Measurements from ENCODE around the gene GAS2.

GAS2 gene

DNA sequence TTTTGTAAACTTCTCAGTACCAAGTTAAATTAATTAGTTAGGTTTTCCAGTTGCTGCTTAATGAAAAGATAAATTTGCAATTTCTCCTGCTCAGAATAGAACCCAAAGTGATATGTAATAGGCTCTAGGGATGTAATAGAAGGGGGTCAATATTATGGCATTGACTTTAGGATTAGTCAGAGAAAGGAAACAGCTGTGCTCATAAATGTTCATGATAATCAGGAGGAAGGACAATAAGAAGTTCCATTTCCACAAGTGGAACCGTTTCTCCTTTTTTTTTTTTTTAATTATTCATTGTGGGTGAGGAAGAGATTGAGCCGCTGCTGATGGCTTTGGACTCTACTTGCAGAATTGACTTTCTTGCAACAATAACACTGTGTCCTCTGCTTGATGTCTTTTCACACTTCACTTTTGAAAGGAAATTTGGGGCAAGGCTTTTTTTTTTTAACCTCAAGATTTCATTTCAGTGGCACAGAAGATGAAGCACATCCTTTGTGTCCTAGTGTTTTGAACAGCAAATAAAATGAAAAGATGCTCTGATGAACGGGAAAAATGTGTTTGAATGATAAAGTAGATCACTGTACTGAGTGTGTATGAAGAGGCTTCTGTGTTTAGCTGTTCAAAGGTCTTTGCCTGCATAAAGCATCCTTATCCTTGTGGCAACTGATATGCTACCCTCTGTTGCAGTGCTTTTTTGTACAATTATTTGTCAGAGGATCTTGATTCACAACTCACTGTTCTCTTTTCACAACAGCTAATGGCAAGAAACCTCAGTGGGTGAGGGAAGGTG, 62.4 kb downstream of the GAS2 start:
- DNase-seq (ENCODE audit: low read depth) = no peak

DNA sequence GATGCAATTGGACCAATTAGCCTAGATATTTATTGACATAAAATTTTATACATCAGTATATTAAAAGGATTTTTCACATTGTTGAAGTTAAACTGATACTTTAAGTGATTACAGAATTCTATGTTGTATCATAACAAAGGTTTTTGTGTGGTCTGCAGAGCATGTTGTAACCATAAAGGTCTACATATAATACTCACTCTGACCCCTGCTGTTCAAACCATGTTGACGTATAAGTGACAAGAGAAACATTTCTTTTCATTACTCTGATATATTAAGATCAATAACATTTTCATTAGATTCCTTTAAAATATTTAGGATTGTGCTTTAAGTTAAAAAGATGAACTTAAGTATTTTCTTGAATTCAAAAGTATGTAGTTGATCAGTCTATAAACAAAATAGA, 63.9 kb downstream of the GAS2 start:
- no peak for DNase-seq (ENCODE audit: low read depth)

DNA sequence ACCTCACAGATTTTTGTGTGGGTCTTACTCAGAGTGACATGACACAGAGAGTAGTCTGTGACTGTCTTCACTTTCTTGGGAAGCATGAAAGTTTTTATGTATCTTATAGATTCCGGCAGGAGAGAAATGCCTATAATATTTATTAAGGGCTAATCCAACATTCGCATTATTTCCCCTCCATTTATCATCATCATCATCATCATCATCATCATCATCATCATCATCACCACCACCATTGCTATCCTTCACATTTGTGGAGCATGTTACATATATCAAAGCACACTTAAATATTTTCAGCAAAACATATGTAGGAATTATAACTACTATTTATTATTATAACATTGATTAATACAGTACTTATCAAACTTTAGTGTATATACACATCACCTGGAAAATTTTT, 66.2 kb downstream of the GAS2 start:
- DNase-seq (ENCODE audit: low read depth) = no peak

DNA sequence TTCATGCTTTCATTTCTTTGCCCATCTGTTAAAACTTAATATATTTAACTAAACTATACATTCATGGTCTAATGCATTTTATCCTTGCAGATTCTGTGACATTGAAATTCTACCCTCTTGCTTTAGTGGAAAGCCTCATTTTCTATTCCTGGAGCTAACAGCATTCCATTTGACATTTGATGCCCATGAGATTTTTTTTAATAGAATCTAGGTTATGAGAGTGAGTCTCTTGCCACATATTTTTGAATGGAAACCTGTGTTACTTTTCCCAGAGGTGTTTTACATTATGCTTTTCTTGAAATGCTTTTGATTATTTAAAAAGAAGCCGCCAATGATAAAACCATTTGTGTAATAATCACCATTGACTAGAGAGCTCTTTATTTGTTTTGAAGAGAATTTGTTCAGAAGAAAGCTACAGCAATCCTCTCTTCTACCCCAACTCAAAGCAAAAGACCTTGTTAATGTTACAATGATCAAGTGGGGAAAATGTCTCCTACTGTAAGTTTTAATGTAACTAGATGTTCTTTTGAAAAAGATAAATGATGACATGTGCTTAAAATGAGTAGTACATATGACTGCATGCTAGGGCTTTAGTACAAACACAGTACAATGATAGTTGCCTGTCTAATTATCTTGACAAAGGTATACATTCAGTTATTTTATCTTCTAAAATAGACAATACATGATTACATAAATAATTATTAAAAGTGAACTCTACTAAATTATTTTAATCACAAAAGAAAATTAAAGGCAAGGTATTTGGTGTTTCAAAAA, 67.3 kb downstream of the GAS2 start:
- DNase-seq (ENCODE audit: low read depth) = no peak

DNA sequence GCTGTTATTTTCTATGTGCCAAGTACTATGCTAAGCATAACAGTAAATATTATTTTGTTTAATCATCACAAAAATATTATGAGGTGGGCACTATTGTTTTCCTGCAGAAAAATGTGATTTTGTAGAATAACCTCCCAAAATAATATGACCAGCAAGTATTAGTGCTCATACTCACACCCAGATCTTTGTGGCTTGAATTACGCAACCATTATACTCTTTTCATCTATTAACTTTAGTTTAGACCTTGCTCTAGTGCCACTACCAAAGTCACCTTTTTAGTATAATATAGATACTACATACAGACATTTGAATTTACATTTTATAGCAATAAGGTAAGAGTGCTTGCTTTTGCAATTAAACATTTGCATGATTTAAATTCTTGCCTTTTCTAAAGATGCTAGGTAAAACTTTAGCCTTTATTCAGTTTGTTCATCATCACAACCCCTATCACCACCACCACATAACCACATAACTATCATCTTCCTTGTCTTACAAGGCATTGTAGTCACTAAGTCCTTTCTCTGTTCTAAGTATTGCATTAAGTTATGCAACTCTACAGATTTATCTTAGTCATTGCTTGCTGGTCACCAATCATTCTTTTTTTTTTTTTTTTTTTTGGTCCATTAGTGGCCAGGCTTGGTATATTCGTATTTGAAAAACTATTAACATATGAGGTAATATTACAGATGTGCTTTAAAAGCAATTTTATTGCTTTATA, 68.4 kb downstream of the GAS2 start:
- no peak for DNase-seq (ENCODE audit: low read depth)

DNA sequence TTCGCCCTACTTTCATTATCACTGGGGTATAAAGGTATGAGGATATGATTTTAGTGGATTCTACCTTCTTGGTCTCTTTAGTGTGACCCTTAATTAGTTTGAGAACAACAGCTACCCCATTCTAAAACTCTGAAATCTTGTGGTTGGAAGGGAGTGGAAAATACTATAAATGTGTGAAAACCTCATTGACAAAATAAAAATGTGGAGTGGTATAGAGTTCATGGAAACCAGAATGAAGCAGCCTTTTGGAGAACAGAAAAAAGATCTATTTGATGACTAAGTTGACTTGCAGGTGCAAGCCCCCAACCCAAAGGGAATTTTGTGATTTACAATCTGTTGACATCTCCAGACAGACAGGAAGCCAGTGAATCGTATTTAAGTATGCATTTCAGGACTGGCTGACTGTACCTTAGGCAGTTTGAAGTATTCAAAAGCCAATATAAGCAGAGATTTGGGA, 75.8 kb downstream of the GAS2 start:
- no peak for DNase-seq (ENCODE audit: low read depth)

DNA sequence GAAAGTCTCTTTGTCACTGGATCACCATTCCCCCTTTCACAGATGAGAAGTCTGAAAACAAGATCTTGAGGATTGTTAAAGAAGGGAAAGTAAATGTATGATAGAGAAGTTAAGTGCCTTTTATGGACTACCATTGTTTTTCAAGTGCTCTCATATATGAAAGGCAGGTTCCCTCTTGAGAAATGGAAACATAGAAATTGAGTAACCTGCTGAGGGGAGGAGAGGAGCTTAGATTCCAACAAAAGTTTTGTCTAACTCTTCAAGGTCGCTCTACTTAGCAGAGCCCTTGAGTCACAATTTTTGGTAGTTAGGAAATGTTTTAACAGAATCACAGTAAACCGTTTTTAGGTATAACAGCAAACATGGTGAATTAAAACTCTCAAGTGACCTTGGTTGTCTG, 83.1 kb downstream of the GAS2 start:
- DNase-seq (ENCODE audit: low read depth) = no peak

DNA sequence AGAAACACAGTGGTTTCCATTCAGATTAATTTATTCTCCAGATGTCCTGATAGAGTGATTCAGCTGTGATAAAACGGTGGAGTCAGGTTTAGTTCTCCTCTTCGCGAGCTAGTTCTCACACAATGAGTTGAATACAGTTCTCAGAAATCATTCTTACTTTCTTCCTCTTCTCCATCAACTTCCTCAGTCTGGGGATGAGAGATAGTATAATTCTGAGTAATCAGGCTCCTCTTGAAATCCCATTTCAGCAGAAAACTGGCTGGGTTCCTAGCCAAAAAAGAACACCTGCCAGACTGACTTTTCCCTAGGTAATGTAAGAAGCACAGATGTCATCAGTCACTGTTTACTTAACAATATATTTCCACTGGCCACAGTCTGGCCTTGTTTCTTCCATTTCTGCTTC, 86.5 kb downstream of the GAS2 start:
- no peak for DNase-seq (ENCODE audit: low read depth)

DNA sequence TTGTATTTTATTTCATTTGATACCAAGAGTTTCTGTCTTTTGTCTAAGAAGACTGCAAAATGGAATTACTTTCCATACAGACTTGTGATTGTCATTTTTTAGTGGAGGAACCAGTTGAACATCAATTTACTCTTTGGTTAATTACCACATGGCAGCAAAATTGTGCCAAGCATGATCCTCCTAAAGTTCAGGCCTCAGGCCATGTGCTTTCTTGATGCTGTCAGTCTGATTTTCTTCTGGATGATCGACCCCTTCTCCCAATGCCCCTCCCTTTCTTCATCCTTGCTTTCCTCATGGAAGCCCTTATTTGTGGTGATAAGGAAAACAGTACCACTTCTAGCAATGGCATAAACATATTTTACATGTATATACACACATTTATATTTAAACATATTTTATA, 87.0 kb downstream of the GAS2 start:
- DNase-seq (ENCODE audit: low read depth) = no peak

DNA sequence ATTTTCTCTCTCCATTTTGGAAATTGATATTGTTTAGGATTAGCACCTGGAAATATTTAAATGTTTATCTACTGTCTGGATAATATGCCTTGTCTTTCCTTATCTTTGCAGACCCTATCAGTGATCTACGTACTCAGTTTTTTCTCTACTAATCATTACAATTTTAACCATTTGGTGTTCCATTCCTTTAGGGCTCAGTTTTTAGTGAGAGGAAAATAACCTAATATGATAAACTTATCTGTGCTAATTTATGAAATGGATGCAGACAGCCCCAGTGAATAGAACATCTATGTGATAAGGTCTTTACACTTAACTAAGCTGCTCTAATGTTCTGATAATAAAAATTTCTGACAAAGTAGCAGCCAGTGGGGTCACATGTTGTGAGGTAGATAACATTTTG, 94.7 kb downstream of the GAS2 start:
- no peak for DNase-seq (ENCODE audit: low read depth)

DNA sequence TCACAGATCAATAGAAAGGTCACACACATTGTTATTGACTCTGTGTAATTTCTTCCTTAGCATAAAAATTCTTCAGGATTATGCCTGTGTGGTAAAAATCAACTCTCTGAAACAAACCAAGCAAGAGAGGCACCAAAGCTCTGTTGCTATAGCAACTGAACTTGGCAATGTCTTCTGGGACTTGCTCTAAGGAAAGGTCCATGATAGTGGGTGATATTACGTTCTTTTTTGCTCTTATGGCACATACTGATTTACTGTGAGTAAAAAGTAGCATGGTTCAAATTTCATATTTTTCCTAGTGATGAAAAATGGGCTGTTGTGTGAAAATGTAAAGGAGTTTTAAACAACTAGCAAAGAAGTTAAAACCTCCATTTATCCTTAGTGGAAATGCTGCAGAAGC, 96.8 kb downstream of the GAS2 start:
- no peak for DNase-seq (ENCODE audit: low read depth)

DNA sequence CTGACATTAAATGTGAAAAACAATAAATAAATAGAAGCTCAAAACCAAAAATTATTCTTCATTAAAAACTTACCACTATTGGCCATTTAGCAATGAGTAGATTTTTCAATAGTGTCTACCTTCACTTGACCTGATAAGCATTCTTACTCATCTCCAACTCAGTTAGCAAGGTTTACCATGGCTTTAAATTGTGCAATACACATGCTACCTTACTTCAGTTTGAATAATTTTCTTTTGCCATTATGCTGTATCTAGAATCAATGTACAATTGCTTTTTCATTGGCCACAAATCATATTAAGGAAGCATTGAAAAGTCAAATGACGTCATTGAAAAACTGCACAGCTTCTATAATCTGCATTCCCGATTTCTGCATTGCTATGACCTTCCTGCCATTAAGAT, 98.3 kb downstream of the GAS2 start:
- DNase-seq (ENCODE audit: low read depth) = no peak

DNA sequence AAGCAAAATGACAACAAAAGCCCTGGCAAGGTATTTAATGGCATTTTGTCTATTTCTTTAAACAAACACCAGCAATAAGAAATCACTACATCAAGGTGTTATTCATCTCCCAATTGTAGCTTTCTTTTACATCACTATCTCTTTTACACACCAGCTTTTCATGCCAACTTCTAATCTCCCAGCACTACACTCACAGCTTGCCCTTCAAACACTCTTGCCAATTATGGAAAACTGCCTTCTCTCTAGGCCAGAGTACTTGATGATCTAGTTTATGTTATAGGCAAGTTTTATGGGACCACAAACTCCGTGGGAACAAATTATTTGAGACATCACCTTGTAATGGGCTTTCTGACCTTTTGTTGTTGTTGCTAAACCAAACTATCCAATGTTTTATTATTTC, 101.9 kb downstream of the GAS2 start:
- DNase-seq (ENCODE audit: low read depth) = no peak

DNA sequence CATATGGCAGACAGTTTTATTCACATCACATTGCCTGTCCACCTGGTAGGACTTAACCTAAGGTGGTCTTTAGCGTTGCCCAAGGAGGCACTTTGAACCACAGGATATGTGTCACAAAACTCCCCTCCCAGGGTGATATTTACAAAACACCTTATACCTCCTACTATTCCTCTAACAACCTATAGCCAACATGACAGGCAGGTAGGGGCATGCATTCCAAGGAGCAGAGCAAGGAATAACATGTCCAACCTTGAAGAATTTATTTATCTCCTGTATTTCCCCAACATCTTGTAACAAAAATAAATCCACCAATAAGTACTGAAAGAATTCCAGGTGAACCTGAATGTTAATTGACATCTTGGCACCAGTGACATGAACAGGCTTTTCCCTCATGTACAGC, 102.7 kb downstream of the GAS2 start:
- DNase-seq (ENCODE audit: low read depth) = no peak

DNA sequence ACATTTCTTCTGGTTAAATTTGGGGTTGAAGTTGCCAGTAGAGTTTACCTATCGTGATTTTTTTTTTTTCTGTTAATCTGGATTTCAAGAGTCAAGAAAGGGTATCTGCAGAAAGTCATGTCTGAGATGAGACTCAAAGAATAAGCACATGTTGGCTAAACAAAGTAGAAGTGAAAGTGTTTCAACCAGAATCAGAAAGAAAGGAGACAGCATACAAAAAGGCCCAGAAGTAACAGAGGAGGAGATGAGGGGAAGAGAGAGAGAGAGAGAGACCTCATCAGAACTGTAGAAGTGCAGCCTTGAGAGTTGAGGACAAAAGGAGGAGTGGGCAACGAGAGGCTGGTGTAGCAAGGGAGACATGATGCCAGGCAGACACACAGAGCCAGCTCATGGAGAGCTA, 108.3 kb downstream of the GAS2 start:
- no peak for DNase-seq (ENCODE audit: low read depth)

DNA sequence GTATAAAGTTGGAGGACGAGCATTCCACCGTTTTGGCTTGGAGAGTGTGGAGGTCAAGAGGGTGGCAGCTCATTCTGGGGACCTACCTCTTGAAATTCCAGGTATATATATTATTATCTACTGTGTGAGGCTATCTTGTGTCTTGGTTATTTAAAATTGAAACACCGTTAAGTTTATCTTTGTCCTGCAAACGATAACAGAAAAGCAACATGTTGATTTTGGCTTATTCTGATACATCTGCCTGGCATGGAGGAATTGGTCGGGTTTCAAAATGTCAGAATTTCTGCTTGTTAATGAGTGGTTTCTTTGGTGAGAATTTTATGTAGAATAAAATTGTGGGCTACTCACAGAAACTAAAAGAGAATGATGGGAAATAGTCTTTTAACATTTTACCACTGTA, 108.8 kb downstream of the GAS2 start:
- DNase-seq (ENCODE audit: low read depth) = no peak

DNA sequence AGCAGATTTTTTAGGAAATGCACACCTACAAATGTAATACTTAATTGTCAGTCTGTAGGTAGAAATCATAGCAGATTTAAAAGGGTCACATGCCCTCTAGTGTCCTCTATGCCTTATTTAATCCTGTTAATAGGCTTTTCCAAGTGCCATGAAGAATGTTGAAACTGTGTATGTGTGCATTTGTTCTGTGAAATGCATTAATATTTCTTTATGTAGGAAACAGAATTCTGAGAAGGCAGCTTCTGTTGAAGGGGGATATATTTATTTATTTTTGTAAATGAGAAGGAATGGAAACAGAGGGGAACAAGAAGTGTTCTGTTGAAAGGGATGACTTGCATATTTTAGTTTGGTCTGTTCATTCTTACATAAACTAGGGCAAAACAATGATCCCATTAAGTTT, 112.2 kb downstream of the GAS2 start:
- no peak for DNase-seq (ENCODE audit: low read depth)

DNA sequence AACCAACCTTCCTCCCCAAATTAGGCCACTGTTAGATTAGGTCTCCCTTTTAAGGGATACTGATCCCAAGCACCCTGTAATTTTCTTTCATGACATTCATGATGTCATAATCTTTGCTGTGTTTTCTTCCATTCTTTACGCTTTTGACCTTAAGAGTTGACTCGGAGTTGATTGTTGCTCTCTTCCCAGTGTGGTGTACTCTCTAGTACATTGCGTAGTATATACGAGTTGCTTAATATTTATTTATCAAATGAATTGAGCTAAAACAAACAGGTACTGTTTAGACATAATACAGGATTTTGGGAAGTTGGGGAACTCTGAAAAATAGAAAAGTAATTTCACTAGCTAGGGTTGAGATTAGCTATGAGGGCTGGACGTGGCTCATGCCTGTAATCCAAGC, 113.4 kb downstream of the GAS2 start:
- DNase-seq (ENCODE audit: low read depth) = no peak

DNA sequence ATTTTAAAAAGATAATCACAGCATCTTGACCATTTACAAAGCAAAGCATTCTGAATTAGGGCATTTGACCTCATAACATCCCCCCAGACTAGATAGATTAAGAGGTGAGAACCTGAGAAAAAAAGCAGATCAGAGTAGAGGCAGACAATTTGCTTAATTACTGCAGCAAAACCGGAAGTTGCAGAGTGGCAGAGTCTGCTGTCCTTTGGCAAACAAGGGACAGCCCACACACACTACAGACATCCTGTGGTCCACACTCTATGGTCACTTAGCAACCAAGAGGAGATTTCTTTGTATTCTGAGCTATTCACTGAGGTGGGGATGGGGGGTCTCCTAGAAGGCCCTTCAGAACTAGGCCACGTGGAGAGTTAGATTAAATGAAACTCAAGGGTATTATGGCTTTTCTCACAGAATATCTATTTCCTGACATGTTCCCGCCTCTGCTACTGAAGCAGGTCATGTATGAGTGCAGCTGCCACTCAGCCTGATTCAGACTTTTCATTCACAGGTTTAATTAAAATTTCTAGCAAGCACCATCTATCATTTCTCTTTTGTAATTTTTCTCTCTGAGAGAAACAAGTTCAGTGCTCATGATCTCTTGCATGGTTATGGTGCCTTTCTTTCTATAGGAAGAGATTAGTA, 114.7 kb downstream of the GAS2 start:
- no peak for DNase-seq (ENCODE audit: low read depth)

DNA sequence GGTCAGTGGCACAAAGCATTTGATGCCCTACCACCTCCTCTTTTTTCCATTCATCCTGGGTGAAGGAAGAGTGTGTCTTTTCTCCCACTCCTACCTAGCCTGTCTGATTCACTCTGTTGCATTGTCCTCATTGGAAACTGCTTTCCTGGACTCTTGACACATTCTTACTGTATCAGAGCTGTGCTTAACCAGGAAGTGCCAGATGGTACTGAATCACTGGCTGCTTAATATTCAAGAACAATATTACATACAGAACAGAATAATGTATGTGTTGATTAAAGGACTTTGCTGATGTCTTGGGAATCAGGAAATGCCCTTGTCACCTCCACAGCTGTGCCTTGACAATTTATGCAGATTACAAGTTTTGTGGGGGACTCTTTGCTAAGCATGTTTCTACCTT, 118.8 kb downstream of the GAS2 start:
- no peak for DNase-seq (ENCODE audit: low read depth)

DNA sequence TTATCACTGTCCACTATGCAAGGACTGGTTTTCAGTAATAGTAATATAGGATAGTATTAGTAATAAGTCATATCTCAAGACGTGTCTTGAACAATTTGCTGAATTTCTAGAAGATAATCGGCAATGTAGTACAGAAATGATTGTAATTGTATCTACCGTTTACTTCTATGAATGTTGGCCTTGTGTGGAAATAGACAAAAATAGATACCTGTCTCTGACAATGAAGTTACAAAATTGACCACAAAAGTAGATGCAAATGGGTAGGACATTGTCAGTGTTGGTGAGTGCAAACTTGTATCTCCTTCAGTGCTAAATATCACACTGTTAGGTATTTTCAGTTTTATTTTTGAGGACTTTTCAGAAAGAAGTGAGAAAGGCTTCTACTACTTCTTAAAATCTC, 120.1 kb downstream of the GAS2 start:
- no peak for DNase-seq (ENCODE audit: low read depth)

DNA sequence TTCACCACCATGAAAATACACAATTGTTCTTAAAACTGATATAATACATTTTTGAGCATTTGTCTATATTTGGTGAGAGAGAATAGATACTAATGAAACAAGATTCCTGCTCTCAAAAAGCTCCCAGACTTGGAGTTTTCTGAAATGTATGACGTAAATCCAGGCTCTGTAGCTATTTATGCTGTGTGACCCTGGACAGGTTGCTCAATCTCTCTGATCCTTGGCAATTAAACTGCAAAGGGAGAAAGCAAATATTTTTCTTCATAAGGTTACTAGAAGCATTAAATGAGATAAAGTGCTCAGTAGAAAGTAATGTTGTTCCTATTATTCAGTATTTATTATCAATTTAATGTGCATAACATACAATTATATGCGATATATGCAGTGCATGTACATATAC, 120.6 kb downstream of the GAS2 start:
- DNase-seq (ENCODE audit: low read depth) = no peak

Data from stimulated activated CD4-positive, alpha-beta T cell treated with anti-CD3 and anti-CD28 coated beads, Interleukin-2, amount 100 ng/mL, for 4 hours (primary cell).